Measurements from ENCODE around the gene TES.
"Not testable (repeated sequence)": the region's sequence is repeated elsewhere in the genome, so short reads cannot be mapped to it uniquely, and the experiment has no call there.

TES gene

DNA sequence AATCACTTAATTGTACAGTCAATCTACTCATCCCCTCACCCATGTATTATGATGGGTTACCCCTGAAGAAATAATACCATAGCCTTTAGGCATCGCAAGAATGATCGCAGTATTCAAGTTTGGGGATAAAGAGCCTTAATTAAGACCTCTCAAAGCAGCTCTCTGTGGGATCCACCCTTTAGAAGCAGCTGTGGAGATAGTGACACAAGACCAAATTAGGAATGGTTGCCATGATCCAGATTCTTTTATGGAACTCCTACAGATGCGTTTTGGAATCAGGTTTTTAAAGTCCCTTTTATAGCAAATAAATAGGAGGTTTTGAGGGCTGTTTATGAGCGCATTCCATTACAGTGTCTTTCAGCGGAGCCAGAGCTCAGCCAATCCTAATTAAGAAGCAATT lies 12.2 kb downstream of the TES start:
- no peak for DNase-seq

DNA sequence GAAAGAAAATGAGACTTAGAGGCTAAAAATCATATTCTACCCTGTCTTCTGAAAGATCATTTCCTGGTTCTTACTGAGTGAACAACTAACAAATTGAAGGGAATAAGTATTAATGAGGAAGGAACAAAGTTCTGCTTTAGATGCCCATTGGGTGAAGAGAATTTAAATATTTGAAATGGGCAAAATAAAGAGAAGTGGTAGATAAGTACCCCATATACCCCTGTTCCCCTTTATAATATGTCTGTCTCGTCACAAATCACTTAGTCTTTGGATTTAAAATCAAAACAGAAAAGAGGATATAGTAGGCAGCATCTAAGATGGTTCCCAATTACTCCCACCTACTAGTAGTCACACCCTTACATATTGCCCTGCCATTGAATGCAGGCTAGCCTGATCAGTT lies 13.2 kb downstream of the TES start:
- DNase-seq, result peak in 2 of 4 experiments; percentile 43 to 44

DNA sequence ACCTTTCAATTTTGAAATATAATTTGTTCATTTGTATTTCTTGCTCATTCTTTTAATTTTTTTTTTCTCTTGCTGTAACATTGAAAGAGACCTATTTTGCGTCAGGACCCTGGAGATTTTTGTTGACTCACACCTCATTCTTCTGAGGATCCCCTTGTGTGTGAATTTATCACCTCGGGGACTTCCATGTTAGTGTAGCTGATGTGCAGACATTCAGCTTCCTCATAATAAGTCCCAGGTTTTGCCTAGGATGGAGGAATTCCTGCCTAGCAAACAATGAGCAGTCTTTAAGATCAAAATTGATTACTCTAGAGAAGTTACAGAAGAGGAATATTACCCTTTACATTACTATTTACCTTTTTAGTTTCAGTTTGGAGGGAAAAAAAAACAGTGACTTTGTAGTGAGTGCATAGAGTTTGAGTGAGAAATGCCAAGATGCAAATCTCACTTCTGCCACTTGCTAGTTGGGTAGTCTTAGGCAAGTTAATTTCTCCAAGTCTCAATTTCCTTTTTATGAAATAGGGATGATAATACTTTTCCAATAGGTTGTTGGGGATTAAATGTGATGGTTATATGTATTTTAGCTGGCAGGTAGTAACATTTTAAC lies 14.3 kb downstream of the TES start:
- no peak for DNase-seq

DNA sequence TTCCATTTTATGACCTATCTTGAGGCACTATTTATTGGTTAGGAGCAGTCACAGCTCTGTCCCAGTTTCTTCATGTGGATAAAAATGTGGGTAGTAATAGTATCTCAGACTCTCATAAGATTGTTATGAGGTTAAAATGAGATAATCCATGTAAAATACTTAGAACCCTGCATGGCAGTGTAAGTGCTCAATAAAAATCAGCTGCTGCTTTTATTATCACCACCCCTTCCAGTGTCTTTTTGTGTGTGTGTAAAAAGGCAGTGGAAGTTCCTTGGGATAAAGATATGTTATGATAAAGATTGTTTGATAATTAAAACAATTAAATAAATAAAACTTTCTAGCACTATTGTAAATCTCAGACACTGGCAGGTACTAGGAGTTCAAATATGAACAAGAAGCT lies 15.5 kb downstream of the TES start:
- no peak for DNase-seq

DNA sequence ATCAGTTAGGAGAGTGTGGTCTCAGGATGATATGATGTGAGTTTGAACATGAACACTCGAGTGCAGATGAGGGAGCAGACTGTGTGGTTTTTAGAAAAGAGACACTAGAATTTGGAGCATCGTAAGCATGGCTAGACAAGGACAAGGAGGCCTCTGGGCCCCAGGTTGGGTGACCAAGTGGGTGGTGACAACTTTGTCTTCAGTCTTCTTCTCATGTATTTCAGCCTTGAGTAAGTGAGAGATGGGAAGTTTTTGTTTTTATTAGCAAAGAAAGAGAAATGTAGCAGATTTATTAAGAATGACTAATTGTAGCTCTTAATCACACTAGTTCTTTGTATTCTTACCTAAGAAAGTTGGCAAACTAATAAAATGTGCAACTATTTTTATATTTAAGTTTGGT lies 16.3 kb downstream of the TES start:
- DNase-seq, result no peak

DNA sequence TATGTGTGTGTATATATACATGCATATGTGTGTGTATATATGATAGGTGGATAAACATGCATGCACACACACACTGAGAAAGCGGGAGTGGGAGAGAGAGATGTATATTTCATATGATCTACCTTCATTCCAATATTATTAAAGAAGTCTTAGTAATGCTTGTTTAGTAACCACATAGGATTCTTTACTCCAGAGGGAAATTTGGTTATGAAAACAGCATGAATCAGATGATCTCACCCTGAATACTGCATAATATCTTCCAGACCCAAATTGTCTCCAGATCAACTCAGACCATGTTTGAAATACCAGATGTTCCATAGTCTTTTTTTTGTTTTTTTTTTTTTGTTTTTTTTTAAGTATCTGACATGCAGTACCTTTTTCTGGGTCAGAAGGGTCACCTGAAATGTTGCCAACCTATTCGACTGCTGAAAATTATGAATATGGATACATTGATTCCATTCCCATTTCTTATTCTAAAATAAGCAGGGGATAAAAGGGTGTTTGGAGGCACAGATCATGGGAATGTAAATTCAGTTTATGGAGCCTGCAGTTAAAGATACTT lies 17.4 kb downstream of the TES start:
- DNase-seq, result no peak

DNA sequence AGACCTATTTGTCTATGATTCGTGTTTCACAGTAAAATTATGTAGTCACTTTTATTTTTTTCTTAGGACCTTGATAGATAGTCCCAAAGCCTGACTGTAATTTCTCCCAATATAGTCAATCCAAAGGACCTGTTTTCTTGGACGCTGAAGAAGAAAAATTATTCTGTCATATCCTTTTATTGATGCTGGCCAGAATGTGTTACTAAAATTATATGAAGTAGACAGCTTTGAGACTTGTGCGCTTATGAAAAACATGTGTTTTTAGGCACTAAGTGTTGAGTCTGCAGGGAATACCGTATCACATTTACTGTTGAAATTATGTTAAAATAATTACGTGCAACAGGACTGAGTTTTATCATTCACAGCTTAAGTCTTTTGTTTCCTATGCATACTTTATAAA lies 17.9 kb downstream of the TES start:
- DNase-seq, result no peak

DNA sequence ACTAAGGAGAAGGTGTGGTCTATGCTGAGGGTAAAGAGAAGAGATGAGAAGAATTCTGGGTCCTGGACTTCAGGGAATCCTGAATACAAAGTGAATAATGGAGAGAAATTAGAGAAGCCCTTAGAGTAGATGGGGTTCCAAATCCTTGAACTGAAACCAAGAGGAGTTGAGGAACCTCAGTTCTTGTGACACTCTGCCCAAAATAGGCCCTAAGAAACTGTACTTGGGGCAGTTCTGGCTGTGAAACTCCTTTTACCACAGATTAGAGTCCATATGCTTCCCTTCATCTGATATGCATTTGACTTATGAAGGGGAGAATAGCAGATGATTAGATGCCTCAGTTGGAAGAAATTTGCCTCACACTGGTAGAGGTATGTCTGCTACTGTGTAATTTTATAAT lies 19.0 kb downstream of the TES start:
- DNase-seq, result peak; percentile 21 to 68 (median 48)

DNA sequence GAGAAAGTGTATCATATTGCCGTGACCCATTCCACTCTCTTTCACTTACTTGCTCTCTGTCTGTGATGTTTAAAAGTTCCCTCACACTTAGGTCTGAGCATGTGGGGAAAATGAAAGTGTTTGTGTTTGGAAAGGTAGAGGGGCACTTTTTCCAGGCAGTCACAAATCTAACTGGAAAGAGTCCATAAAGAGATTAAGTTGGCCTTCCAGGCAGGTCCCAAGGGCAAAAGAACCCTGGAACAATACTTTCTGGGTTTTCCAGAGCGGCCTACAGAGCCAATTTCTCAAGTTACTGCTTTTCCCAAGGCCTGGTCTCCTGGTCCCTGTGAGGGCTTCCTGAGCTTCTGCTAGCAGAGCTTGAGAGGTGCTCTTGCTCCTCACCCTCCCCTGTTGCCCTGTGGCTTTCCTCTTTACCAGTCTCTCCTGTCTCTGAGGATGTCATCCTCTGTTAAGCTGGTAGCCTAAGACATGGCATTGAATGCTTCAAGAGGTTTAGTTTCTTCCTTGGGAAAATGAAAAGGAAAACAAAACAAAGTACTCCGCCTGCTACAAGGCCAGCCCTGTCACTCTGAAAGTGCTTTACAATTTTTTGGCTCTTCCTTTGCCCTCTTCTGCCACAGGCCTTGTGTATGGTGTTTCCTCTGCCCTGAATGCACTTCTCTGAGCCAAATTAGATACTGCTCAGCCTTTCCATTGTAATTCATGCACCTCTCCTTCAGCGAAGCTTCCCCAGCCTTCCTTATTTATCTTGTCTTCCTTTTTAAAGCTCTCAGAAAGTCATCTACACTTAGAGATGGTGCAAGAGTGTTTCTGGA lies 20.1 kb downstream of the TES start:
- peak in 1 of 4 experiments; percentile 13 for DNase-seq

DNA sequence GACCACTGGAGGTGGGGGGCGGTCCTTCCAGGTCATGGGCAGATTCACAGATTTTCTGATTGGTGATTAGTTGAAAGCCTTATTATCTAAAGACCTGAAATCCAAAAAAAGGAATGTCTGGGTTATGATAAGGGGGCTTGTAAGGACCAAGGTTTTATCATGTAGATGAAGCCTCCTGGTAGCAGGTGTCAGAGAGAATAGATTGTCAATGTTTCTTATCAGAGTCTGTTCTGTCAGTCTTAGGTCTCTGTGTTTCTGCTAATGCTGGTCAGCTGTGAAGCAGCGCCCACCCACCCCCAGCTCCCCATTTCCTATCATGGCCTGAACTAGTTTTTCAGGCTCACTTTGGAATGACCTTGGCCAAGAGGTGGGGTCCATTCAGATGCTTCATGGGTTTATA lies 21.2 kb downstream of the TES start:
- DNase-seq, result no peak

DNA sequence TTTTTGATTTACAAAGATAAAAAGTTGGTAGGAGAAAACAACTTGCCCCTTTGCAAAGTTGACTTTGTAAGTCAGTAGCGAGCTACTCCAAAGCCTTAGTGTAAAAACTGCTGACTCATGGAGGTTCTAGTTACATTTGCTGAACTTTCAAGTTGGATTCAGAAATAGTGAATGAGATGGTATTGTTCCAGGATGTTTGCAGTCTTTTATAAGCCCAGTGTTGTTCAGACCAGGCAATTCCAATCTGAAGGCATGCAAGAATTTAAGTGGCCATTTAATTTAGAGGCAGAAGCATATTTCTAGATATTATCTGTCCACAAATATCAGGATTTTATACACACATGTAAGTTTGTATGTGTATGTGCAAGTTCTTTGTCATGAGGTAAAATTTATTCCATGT lies 21.6 kb downstream of the TES start:
- DNase-seq, result peak in 2 of 4 experiments; percentile 16 to 40

DNA sequence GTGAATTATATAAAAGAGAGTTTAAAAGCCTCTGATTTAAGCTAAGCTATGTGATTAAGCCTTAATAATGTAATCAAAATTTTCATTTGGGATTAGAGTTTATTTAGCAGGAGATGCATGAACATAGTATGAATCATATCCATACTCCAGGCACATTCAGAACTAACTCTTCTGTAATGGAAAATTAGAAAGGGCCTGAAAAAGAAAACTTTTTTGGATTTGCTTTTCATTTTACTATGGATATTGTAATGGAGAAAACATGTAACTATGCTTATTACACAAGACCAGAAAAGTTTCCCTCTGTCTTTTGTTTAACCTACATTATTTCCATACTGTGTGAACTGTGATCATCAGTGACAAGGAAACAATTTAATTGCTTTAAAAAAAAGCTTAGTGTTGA lies 22.0 kb downstream of the TES start:
- no peak for DNase-seq

DNA sequence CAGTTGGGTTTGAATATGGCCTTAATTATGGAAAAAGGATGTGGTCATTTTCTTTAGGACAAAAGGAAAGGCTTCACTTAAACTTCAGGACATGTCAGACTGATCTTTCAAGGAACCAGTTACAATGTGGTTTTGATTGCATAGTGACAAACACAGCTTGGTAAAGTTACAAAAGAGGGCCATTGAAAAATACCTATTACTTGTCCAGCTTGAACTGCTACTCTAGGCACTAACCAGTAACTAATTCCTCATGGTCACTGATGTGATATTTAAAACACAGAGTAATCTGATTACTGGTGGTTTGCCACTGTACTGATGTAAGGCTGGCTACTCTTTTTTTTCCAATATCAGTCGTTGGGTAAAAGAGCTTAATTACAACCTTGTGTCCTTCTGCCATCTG lies 22.6 kb downstream of the TES start:
- DNase-seq, result peak in 1 of 4 experiments; percentile 12

DNA sequence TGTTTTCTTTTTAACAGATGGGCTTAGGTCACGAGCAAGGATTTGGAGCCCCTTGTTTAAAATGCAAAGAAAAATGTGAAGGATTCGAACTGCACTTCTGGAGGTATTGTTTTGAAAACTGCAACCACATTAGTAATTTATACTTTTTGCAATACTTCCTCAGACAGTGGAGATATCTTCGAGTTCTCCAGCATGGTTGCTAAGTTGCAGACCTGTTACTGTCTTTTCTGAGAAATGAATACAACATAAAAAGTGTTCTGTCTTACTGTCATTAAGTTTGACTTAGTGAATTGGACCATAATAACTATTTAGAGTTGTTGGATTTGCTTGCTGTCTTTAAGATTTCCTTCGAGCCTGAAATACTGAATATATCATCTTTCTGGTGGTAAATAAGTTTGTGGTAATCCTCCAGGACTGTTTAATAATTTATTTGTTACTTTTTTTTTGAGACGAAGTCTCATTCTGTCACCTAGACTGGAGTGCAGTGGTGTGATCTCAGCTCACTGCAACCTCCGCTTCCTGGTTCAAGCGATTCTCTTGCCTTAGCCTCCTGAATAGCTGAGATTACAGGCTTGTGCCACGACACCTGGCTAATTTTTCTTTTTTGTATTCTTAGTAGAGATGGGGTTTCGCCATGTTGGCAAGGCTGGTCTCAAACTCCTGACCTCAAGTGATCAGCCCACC lies 24.3 kb downstream of the TES start:
- DNase-seq, result no peak

DNA sequence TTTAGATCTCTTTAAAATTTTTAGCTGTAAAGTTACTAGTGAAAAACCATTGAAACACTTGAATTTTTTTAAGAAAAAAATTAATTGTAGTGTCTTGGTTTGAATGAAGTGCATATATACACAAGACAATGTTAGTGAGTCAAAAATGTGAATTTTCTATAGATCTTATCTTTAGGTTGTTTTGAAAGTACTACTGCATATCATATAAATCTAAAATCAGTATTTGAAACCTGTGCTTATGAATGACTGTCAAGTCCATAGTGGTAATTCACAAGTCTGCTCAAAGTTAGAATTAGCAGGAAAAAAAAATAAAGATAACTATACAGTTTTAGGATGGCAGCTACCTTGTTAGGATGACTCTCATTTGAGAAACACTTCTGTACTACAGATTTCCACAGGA lies 25.0 kb downstream of the TES start:
- DNase-seq, result no peak

DNA sequence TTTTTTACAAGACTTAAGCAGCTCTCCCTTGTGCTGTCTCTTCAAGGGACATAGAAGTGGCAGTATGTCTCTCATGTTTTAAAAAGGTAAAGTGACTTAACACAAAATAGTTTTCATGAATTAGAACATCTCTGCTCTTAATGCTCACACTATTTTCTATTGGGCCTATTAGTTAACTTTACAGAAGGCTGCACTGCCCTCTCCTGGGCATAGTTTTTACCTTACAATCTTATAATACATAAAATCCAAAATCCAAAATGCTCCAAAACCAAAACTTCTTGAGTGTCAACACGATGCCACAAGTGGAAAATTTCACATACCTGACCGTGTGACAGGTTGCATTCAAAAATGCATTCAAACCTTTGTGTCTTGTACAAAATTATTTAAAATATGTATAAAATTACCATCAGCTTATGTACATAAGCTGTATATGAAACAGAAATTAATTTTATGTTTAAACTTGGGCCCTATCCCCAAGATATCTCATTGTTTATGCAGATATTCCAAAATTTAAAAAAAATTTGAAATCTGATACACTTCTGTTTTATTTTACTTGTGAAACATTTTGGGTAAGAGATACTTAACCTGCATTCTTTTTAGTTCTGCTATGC lies 25.8 kb downstream of the TES start:
- DNase-seq, result peak; percentile 75 to 80 (median 77)

DNA sequence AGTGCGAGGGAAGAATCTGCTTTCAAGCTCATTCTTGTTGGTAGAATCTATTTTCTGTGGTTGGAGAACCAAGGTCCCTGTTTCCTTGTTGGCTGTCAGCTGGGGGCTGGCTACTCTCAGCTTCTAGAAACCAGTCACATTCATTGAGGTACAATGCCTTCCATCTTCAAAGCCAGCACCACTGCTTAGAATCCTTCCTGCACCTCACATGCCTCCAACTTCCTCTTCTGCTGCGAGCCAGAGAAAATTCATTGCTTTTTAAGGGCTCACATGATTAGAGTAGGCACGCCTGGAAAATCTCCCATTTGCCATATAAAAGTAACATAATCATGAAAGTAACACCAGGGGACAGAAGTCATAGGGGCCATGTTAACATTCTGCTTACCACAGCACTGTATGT lies 28.7 kb downstream of the TES start:
- peak; percentile 42 to 64 (median 58) for DNase-seq

DNA sequence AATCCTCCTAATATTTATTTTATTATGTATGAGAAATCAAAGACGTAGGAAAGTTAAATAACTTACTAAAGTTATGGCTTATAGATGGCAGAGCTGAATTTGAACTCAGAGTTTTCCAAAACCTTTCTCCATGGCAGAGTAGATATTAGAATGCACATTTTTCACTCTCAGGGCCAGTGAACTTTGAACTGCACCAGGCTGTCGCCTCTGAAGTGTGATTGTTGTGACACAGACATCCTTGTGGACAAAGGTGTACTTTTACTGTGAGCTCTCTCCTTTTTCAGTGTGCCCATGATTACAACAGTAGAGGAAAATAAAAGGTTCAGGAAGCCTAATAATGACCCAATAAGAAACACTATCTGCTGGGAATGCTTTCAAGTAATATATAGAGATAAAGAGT lies 29.1 kb downstream of the TES start:
- no peak for DNase-seq

DNA sequence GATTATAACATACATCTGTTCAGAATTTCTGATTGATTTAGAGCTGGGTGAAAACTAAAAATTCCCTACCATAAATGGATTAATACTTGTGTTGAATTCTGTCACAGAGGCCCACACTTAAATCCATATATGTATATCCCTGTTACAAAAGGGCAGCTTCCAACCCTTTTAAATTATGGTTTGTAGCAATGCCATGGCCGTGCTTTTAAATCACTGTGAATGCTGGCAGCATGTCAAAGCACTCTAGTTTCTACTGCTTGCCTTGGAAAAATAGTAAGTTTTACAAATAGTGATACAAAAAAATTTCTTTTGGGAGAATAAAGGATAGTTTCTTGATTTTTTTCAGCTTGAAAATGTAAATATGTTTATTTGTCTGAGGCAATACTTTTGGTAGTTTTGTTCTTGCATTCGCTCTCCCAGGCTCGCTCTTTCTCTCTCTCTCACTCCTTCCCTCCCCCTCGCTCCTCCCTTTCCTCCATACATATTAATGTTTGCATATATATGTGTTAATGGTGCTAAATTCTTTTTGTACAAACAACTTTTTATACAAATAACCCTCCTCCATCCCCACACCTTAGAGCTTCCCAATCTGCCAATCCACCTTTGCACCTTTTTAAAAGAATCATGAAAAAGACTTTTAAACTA lies 29.8 kb downstream of the TES start:
- DNase-seq, result no peak

DNA sequence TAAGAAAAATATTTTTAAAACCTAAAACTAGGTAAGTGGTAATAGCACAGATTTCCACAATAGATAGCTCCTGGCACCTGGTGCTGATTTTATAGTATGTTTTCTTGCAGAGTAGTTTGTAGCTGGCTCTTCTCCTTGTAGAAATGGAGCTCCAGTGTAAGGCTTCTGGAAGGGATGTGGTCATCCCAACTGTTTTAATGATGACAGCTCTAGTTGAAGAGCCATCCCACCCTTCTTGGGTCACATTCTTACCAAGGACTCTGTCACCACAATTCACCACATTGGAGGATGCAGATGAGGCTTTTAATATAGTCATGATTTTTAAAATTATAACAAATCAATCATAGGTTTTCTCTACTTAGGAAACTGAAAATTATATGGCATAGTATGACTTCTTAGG lies 31.0 kb downstream of the TES start:
- DNase-seq, result no peak

DNA sequence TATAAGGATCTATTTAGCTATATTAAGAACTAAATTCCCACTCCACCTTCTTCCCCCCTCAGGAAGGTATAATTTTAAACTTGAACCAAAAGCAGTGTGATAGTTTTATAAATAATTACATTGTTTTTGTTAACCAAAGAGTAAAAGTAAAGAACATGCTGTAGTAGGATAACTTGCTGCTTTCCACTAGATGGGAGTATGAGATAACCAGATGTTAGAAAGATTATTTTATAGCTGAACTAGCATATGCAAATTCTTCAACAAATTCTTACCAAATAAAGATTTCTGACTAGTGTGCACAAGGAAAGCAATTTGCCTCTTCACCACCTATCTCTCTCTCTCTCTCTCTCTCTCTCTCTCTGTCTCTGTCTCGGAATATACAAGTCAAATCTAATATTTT lies 31.8 kb downstream of the TES start:
- no peak for DNase-seq

DNA sequence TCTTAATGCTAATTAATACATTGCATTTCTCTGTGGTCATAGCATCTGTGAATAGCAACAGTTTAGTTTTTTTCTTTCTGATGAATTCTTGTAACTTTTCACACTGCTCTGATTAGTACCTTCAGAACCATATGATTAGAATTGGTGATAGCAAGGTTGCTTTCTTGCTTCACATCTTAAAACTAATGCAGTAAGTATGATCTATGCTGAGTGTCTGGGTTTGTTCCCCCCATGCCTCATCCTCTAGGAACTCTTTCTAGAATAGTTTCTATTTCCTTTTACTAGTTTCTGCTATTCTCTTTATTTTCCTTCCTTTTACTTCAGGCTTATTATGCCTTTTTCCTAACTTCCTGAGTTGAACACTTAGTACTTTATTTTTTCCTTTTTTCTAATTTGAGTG lies 32.4 kb downstream of the TES start:
- no peak for DNase-seq

DNA sequence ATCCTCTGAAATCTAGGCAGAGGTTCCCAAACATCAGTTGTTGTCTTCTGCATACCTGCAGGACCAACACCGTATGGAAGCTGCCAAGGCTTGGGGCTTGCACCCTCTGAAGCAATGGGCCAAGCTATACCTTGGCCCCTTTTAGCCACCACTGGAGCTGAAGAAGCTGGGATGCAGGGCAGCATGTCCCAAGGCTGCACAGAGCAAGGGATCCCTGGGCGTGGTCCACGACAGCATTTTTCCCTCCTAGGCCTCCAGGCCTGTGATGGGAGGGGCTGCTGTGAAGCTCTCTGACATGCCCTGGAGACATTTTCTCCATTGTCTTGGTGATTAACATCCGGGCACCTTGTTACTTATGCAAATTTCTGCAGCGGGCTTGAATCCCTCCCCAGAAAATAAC lies 34.5 kb downstream of the TES start:
- DNase-seq, result not testable (repeated sequence)

Measured in suppressor macrophage (primary cell).